ENCODE data around the gene GNG13. TPM values are rescaled to one million over a fixed set of nuclear protein-coding genes. Genes with fewer than 3 reads are reported as not detected.

Gene GNG13
- total RNA-seq, 2 experiments from 2014 or later: not detected

GRCh38 chr16:836221-836620 is 35.7 kb upstream of the GNG13 start:
- H3K27ac Mint-ChIP-seq: no peak overlapping the region
- no peaks in the 10 kb centered on the region for H3K4me1 Mint-ChIP-seq (ENCODE audit: low read depth)
- no peak for TF ChIP-seq CTCF (IDR thresholded peaks at IDR 0.05)
- no peak for ATAC-seq
- POLR2A ChIA-PET: no interaction called here
- H3K36me3 Mint-ChIP-seq (ENCODE audit: low read depth): peaks cover 1% of the 10 kb centered on the region
- intact Hi-C loops (cut with micrococcal nuclease): no loop called here
- H3K4me3 Mint-ChIP-seq: no peak overlapping the region
- CTCF ChIA-PET: no interaction called here
- peaks cover 9% of the 10 kb centered on the region for H3K9me3 Mint-ChIP-seq
- H3K27me3 Mint-ChIP-seq: peaks cover 2% of the 10 kb centered on the region
- no peak for DNase-seq

GRCh38 chr16:835373-835772 is 34.8 kb upstream of the GNG13 start:
- peaks cover 2% of the 10 kb centered on the region for H3K27me3 Mint-ChIP-seq
- H3K9me3 Mint-ChIP-seq: peaks cover 9% of the 10 kb centered on the region
- intact Hi-C loops (cut with micrococcal nuclease): no loop called here
- DNase-seq (no peak), ATAC-seq (no peak)
- ChIA-PET CTCF (no interaction called here), POLR2A (no interaction called here)
- H3K4me3 Mint-ChIP-seq: no peak overlapping the region
- H3K27ac Mint-ChIP-seq: no peak overlapping the region
- no peaks in the 10 kb centered on the region for H3K4me1 Mint-ChIP-seq (ENCODE audit: low read depth)
- H3K36me3 Mint-ChIP-seq (ENCODE audit: low read depth): peaks cover 1% of the 10 kb centered on the region
- no peak for TF ChIP-seq CTCF (IDR thresholded peaks at IDR 0.05)

GRCh38 chr16:833411-833810 is 32.9 kb upstream of the GNG13 start:
- CTCF ChIA-PET: no interaction called here
- DNase-seq: no peak
- Mint-ChIP-seq H3K4me1 (ENCODE audit: low read depth) (no peaks in the 10 kb centered on the region), H3K27ac (no peak overlapping the region), H3K27me3 (peaks cover 2% of the 10 kb centered on the region), H3K9me3 (peaks cover 9% of the 10 kb centered on the region), H3K4me3 (no peak overlapping the region), H3K36me3 (ENCODE audit: low read depth) (peaks cover 1% of the 10 kb centered on the region)
- no peak for TF ChIP-seq CTCF (IDR thresholded peaks at IDR 0.05)
- intact Hi-C loops (cut with micrococcal nuclease): no loop called here
- POLR2A ChIA-PET: no interaction called here
- ATAC-seq: no peak

- Mint-ChIP-seq H3K36me3 (ENCODE audit: low read depth) (no peaks in the 10 kb centered on the region), H3K9me3 (peaks cover 9% of the 10 kb centered on the region), H3K27ac (no peak overlapping the region), H3K4me1 (ENCODE audit: low read depth) (no peaks in the 10 kb centered on the region), H3K4me3 (no peak overlapping the region), H3K27me3 (peaks cover 2% of the 10 kb centered on the region)
- ChIA-PET POLR2A (interaction anchor here (0.6 kb wide), 1 partner anchor 483 kb away, joined by 4 read pairs; no protein-coding TSS in a partner anchor), CTCF (no interaction called here)
- TF ChIP-seq CTCF (IDR thresholded peaks at IDR 0.05): no peak
- intact Hi-C loops (cut with micrococcal nuclease): no loop called here
- ATAC-seq: no peak
- DNase-seq: no peak
Observed at GRCh38 chr16:832652-833336, 32.3 kb upstream of the GNG13 start.

- peaks cover 2% of the 10 kb centered on the region for H3K27me3 Mint-ChIP-seq
- intact Hi-C loops (cut with micrococcal nuclease): no loop called here
- ChIA-PET POLR2A (interaction anchor here (0.6 kb wide), 1 partner anchor 484 kb away, joined by 4 read pairs; no protein-coding TSS in a partner anchor), CTCF (no interaction called here)
- DNase-seq (no peak), ATAC-seq (no peak)
- no peaks in the 10 kb centered on the region for H3K4me1 Mint-ChIP-seq (ENCODE audit: low read depth)
- no peak overlapping the region for H3K27ac Mint-ChIP-seq
- no peak overlapping the region for H3K4me3 Mint-ChIP-seq
- H3K36me3 Mint-ChIP-seq (ENCODE audit: low read depth): no peaks in the 10 kb centered on the region
- no peak for TF ChIP-seq CTCF (IDR thresholded peaks at IDR 0.05)
- H3K9me3 Mint-ChIP-seq: peaks cover 9% of the 10 kb centered on the region
Observed at GRCh38 chr16:831571-832413, 31.3 kb upstream of the GNG13 start.
